ENCODE measurements around the gene ADSS1.

The ADSS1 gene

DNA sequence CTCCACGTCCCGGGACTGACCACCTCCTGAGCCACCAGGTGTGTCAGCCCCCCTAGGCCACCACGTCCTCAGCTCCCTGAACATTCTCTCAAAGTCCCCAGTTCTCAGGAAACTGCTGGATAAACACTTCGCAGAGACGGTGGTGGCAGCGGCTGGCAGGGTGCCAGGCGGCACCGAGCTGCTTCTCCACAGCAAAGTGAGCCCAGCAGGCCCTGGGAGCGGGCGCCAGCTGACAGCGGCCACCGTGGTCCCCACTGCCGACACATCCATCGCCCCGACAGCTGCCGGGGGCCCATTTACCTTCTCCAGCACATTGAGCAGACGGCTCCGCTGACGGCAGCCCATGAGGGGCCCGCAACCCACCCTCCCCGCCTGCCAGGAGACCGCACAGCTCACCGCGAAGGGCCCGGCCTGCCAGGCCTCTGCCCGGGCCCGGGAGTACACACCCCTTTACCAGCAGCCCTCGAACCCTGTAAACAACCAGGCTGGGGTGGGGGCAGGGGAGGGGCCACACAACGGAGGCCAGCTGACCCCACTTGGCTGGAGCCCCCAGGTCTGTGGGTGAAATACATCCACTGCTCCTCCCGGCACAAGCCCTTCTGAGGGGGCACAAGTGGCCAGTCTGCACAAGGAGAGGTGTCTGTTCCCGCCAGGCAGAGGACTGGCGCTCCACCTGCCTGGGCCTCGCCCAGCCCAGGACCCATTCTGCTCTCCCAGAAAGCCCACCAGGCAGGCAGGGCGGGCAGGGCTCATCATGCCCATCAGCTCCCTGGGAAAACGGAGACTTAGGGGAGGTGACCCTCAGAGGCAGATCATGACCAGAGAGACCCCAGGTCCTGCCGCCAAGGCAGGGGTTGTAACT, 61.0 kb downstream of the ADSS1 start:
- no peak for DNase-seq

DNA sequence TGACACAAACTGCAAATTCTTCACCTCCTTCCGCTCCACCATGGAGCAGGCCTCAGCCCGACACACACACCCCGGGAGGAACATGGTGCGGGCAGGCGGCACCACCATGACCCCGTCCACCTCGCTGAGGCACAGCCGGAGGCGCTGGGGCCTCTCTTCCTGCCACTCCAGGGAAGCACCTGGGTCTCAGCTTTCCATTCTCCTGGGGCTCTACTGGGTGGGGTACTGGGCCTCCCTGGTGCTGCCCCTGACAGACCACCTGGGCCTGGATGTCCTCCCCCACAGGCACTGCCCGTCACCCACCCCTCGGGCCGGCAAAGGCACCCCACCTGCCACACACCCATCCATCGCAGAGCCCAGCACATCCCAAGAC, 61.7 kb downstream of the ADSS1 start:
- DNase-seq, result no peak

- no peak for DNase-seq
Measured at GRCh38 chr14:104786091-104786586, 62.1 kb downstream of the ADSS1 start.

- no peak for DNase-seq
Measured at GRCh38 chr14:104786726-104787675, 63.0 kb downstream of the ADSS1 start.

GRCh38 chr14:104787736-104788135, 63.7 kb downstream of the ADSS1 start:
- DNase-seq, result no peak

- DNase-seq, result no peak
Measured at GRCh38 chr14:104788161-104788818, 64.3 kb downstream of the ADSS1 start.

- DNase-seq, result no peak
Measured at GRCh38 chr14:104788873-104789663, 65.0 kb downstream of the ADSS1 start.

- no peak for DNase-seq
Measured at GRCh38 chr14:104789752-104790743, 66.0 kb downstream of the ADSS1 start.

GRCh38 chr14:104791425-104791824, 67.4 kb downstream of the ADSS1 start:
- no peak for DNase-seq

- DNase-seq, result peak in 1 of 2 experiments; percentile 32
Measured at GRCh38 chr14:104792101-104792884, 68.3 kb downstream of the ADSS1 start.

DNA sequence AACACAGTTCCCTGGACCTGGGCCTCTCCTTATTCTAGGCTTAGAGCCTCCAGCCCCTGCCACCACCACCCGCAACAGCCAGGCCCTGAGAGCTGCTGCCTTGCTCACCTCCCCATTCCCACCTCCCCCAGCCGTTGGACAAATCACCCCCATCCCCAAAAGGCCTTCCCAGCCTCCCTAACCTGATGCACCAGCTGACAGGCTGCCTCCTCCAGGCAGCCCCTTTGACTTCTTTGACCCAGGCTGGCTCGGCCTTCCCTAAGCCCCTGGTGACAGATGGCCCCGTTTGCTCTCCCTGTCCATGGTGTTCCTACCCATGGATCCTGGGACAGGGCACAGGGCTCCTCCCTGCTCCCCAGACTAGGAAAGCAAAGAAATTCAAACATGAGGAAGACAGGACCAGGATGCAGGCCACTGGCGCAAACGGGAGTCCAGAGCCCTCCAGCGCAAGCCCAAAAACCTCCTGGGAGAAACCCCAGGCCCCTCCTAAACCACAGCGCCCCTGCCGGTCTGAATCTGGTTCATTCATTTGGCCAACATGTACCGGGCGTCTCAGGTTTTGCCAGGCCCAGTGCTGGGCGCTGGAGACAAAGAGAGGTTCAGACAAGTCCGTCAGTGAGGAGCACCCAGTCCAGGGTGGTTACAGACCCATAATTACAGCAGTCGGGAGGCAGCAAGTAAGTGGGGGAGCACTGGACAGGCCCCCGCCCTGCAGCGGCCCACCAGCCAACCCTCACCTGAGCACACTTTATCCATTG, 69.1 kb downstream of the ADSS1 start:
- no peak for DNase-seq

- no peak for DNase-seq
Measured at GRCh38 chr14:104793703-104793959, 69.6 kb downstream of the ADSS1 start.

DNA sequence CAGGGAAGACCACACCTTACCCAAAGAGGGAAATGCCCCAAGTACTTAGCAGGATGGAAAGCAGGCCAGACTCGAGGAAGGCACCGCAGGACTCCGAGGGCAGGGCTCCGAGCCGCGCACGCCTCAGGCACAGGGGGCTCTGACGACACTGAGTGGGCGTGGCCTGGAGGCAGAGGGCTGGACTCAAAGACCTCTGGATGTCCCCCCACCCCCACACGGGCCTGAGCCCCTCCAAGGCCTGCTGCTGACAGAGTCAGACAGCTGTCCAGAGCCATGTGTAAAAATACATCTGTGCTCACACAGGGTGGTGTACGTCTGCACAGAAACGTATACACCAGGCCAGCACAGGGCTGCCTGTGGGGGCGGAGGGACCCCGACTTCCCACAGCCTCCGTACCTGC, 70.1 kb downstream of the ADSS1 start:
- DNase-seq, result peak in 1 of 2 experiments; percentile 75

DNA sequence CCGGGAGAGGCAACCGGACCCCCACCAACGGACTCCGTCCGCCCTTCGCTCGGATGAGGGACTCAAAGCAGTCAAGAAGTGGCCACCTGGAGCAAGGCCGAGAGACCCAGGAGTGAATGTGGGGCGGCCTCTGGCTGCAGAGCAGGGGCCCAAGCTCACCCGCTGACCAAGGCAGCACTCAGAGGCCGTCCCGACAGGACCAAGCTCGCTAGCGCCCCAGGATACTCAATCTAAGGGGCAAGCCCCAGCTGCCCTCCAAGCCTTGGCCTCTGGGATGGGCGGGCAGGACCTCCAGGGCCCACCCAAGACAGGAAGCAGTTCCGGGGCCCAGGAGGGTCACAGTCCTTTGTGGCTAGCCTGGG, 70.6 kb downstream of the ADSS1 start:
- peak in 1 of 2 experiments; percentile 45 for DNase-seq

DNA sequence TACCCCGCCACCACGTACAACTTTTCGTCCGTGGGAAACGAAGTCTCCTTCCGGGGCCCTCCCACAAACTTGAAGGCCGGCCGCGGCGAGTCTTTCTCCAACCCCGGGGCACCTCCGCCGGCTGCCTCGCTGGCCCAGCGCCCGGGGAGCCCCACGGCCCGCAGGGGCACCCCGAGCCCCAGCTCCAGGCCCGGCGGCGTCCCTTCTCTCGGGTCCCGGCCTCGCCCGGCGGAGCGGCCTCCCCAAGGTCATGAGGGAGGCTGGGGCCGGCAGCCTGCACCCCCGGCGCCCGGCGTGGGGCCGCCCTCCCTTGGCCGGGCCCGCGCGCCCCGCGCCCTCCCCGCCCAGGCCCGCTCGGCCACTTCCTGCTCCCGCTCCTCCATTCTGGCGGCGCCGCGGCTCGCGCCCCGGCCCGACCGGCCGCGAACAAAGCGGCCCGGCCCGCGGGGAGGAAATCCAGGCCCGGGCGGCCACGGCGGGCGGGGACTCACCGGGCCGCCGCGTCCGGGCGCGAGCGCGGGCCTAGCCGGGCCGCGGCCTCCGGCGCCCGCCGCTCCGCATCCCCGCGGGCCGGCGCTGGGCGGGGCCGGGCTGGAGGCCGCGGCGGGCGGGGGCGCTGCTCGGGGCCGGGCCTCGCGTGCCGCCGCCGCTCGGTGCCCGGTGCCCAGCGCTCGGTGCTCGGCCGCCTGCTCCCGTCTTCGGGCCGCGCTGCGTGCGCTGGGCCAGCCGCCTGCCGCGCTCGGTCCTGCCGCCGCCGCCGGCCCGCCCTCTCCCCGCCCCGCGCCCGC, 71.2 kb downstream of the ADSS1 start, which contains the start of gene AKT1:
Gene AKT1 (minus strand): TSS at position 756 of the 788 bp plus-strand sequence. CDS start 3,105 bp downstream, outside the sequence.
- DNase-seq, result no peak

- DNase-seq, result peak in 1 of 2 experiments; percentile 71
Measured at GRCh38 chr14:104795781-104796686, 72.0 kb downstream of the ADSS1 start.

DNA sequence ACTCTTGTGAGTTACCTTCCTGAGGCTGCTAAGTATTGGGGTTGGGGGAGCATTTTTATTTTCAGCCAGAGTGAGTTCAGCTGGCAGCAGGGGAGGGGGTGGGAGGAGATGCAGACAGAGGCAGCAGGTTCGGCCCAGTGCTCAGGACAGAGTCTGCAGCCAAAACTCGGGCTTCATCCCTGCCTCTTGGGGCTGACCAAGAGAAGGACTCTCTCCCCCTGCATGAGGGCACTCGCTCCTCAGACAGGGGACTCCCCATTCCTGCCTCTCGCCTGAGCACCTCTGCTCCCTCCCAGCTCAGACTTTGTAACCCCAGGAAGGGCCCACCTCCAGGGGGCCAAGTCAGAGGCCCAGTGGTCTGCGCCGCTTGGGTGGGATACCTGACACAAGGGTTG, 72.7 kb downstream of the ADSS1 start:
- DNase-seq, result no peak
